Thyroid gland (tissue), 4 donors: ENCODE data around the gene SPATA17.

Source experiments
- CTCF ChIP-seq, 6 experiments: fragments of 200-600 bp in 3 of 6; fragments of 450-650 bp in 3 of 6; sonication (generic) in 3 of 6; IDR thresholded peaks; one replicate each; pipeline ENCODE4 v1.5.1; 2016 to 2019; ENCODE audit warnings: antibody characterized with exemption in 6 of 6, mild to moderate bottlenecking in 2 of 6, inconsistent platforms in 1 of 6, moderate library complexity in 1 of 6
- POLR2A ChIP-seq, 2 donors: fragments of 450-650 bp; IDR thresholded peaks; one replicate each; pipeline ENCODE4 v1.6.1; 2017; ENCODE audit warnings: antibody characterized with exemption in 2 of 2, mild to moderate bottlenecking in 2 of 2, moderate library complexity in 1 of 2

DNA sequence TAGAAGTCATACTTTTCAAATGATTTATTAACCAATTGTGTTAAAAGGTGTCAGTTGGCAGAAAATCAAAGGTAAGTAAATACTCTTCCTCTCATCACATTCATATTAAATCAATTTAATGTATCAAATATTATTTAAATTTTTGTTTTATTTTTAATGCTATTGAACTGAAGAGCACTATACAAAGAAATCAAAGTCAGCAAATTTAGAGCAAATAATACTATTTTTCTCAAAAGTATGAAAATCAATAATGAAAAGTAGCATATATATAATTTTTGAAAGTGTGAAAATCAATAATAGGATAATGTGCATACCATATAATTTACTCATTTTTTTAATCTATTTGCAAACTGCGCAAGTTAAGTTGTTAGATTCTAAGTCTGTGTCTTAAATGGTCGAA is 181.0 kb downstream of the SPATA17 start:
- TF ChIP-seq POLR2A (IDR thresholded peaks at IDR 0.05): no peak
- no peak for TF ChIP-seq CTCF (IDR thresholded peaks at IDR 0.05)
